Body of pancreas (tissue), 4 donors: Measurements from ENCODE around the gene JOSD1. TPM values are rescaled to one million over a fixed set of nuclear protein-coding genes. Genes with fewer than 3 reads are reported as not detected.

ENCODE experiments used
- ATAC-seq: fragments of 150-250 bp; one replicate; pipeline ENCODE4 v1.9.1; 2016
- DNase-seq, 4 donors: peaks; one replicate each; pipeline ENCODE4 v3.0.0-alpha.2; 2019
- H3K27ac ChIP-seq, 4 donors: fragments of 200-600 bp; sonication (generic); 1 replicate in 3 of 4; 2 replicates in 1 of 4; pipeline versions ENCODE4 v1.5.1 to v1.6.1; 2016 to 2019; ENCODE audit warnings: mild to moderate bottlenecking in 1 of 4, mixed read lengths in 1 of 4, moderate library complexity in 1 of 4
- H3K27me3 ChIP-seq, 2 donors: fragments of 200-600 bp; sonication (generic); one replicate each; pipeline ENCODE4 v1.6.0; 2016; ENCODE audit warnings: mild to moderate bottlenecking in 1 of 2
- H3K36me3 ChIP-seq, 2 donors: fragments of 200-600 bp; sonication (generic); replicated peaks in 1 of 2; 2 replicates each; pipeline ENCODE4 v1.5.1; 2016; ENCODE audit warnings: low read depth in 2 of 2; ENCODE audit not compliant: insufficient read depth in 1 of 2
- H3K4me1 ChIP-seq: fragments of 200-600 bp; sonication (generic); one replicate; pipeline ENCODE4 v1.6.0; 2016
- H3K4me3 ChIP-seq, 2 donors: fragments of 200-600 bp; sonication (generic); 1 replicate in 1 of 2; 2 replicates in 1 of 2; pipeline ENCODE4 v1.5.1; 2016 to 2019
- H3K9me3 ChIP-seq, 3 donors: fragments of 200-600 bp; sonication (generic); 1 replicate in 2 of 3; 2 replicates in 1 of 3; pipeline ENCODE4 v1.5.1; 2016
- POLR2A ChIP-seq, 3 donors: fragments of 450-650 bp; IDR thresholded peaks; one replicate each; pipeline ENCODE4 v1.6.1; 2016; ENCODE audit warnings: antibody characterized with exemption in 3 of 3, mild to moderate bottlenecking in 2 of 3
- WGBS, 2 donors: methylation state at CpG; one replicate each; pipeline ENCODE4 v1.1.5; 2017; 5-methylcytosine and 5-hydroxymethylcytosine counted together
- intact Hi-C: fragments of 100-400 bp; cut with DNase I; formaldehyde crosslinking; loops from one replicate; pipeline ENCODE4 v1.15.1; 2023
- total RNA-seq, 2 donors: library from RNA; depleted of rRNA; stranded (reverse); fragments of >200 nt; gene quantifications; one replicate each; pipeline ENCODE4 v1.1.0, GENCODE V29; 2016
- TF ChIP-seq, protein P1 (sequence below), 7 experiments: fragments of 450-650 bp in 4 of 7; fragments of 200-600 bp in 3 of 7; sonication (generic) in 3 of 7; IDR thresholded peaks; one replicate each; pipeline ENCODE4 v1.5.1; 2016 to 2019; ENCODE audit warnings: antibody characterized with exemption in 7 of 7

The JOSD1 gene
- total RNA-seq, 2 donors from 2014 or later = 20.4 to 50.3 TPM

GRCh38 chr22:38716826-38717225, 16.1 kb upstream of the JOSD1 start:
- DNase-seq (no peak), ATAC-seq (no peak)
- H3K9me3 ChIP-seq = no peaks in the 10 kb centered on the region
- peaks cover 14% of the 10 kb centered on the region for H3K4me1 ChIP-seq
- no peak overlapping the region for H3K4me3 ChIP-seq
- H3K27me3 ChIP-seq = no peaks in the 10 kb centered on the region
- intact Hi-C loops = no loop called here
- H3K27ac ChIP-seq = no peak overlapping the region
- 91 to 96% methylated on average over 9 of the region's 9 CpGs for WGBS, 2 donors
- TF ChIP-seq, protein P1, sequence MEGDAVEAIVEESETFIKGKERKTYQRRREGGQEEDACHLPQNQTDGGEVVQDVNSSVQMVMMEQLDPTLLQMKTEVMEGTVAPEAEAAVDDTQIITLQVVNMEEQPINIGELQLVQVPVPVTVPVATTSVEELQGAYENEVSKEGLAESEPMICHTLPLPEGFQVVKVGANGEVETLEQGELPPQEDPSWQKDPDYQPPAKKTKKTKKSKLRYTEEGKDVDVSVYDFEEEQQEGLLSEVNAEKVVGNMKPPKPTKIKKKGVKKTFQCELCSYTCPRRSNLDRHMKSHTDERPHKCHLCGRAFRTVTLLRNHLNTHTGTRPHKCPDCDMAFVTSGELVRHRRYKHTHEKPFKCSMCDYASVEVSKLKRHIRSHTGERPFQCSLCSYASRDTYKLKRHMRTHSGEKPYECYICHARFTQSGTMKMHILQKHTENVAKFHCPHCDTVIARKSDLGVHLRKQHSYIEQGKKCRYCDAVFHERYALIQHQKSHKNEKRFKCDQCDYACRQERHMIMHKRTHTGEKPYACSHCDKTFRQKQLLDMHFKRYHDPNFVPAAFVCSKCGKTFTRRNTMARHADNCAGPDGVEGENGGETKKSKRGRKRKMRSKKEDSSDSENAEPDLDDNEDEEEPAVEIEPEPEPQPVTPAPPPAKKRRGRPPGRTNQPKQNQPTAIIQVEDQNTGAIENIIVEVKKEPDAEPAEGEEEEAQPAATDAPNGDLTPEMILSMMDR (IDR thresholded peaks at IDR 0.05) = no peak
- TF ChIP-seq POLR2A (IDR thresholded peaks at IDR 0.05) = no peak
- no peaks in the 10 kb centered on the region for H3K36me3 ChIP-seq

GRCh38 chr22:38716271-38716670, 15.5 kb upstream of the JOSD1 start:
- ATAC-seq = no peak
- 96% methylated on average over 8 to 10 of the region's 10 CpGs for WGBS, 2 donors
- Histone ChIP-seq H3K27ac (no peak overlapping the region), H3K36me3 (no peaks in the 10 kb centered on the region), H3K4me1 (peaks cover 14% of the 10 kb centered on the region), H3K9me3 (no peaks in the 10 kb centered on the region), H3K4me3 (no peak overlapping the region), H3K27me3 (no peaks in the 10 kb centered on the region)
- TF ChIP-seq POLR2A (IDR thresholded peaks at IDR 0.05) = no peak
- TF ChIP-seq, protein P1 (IDR thresholded peaks at IDR 0.05) = no peak
- DNase-seq = no peak
- intact Hi-C loops = no loop called here

- no peak overlapping the region for H3K27ac ChIP-seq
- no peak overlapping the region for H3K4me3 ChIP-seq
- intact Hi-C loops = no loop called here
- no peaks in the 10 kb centered on the region for H3K36me3 ChIP-seq
- DNase-seq (no peak), ATAC-seq (no peak)
- H3K4me1 ChIP-seq = peaks cover 14% of the 10 kb centered on the region
- 87 to 94% methylated on average over 10 to 13 of the region's 15 CpGs for WGBS, 2 donors
- no peak for TF ChIP-seq POLR2A (IDR thresholded peaks at IDR 0.05)
- TF ChIP-seq, protein P1 (IDR thresholded peaks at IDR 0.05) = no peak
- H3K9me3 ChIP-seq = no peaks in the 10 kb centered on the region
- H3K27me3 ChIP-seq = no peaks in the 10 kb centered on the region
Measured at GRCh38 chr22:38715852-38716251, 15.1 kb upstream of the JOSD1 start.

- Histone ChIP-seq H3K36me3 (no peaks in the 10 kb centered on the region), H3K4me3 (no peak overlapping the region), H3K27me3 (no peaks in the 10 kb centered on the region), H3K4me1 (peaks cover 14% of the 10 kb centered on the region), H3K27ac (peak overlapping the region in 1 of 4 donors; percentile 32), H3K9me3 (no peaks in the 10 kb centered on the region)
- intact Hi-C loops = no loop called here
- DNase-seq (no peak), ATAC-seq (no peak)
- WGBS, 2 donors = 83 to 89% methylated on average over 9 of the region's 9 CpGs
- TF ChIP-seq POLR2A (IDR thresholded peaks at IDR 0.05) = no peak
Measured at GRCh38 chr22:38715176-38715764, 14.5 kb upstream of the JOSD1 start.

- no peak overlapping the region for H3K27ac ChIP-seq
- TF ChIP-seq POLR2A (IDR thresholded peaks at IDR 0.05) = no peak
- TF ChIP-seq, protein P1 (IDR thresholded peaks at IDR 0.05) = no peak
- no peak for DNase-seq
- no peak overlapping the region for H3K4me3 ChIP-seq
- no peaks in the 10 kb centered on the region for H3K9me3 ChIP-seq
- H3K27me3 ChIP-seq = no peaks in the 10 kb centered on the region
- ATAC-seq = no peak
- intact Hi-C loops = no loop called here
- no peaks in the 10 kb centered on the region for H3K36me3 ChIP-seq
- peaks cover 21% of the 10 kb centered on the region for H3K4me1 ChIP-seq
- 87 to 90% methylated on average over 7 to 8 of the region's 8 CpGs for WGBS, 2 donors
Measured at GRCh38 chr22:38713921-38714320, 13.2 kb upstream of the JOSD1 start.
